IPS-15b (cell line): ENCODE measurements around the gene CECR2.
"Not testable (repeated sequence)": the region's sequence is repeated elsewhere in the genome, so short reads cannot be mapped to it uniquely, and the experiment has no call there.

ENCODE experiments used
- H3K27me3 ChIP-seq: one replicate; pipeline ENCODE4 v1.6.1; 2013; ENCODE audit warnings: low read length; ENCODE audit not compliant: control insufficient read depth, insufficient read depth
- H3K36me3 ChIP-seq: one replicate; pipeline ENCODE4 v1.6.1; 2013; ENCODE audit warnings: low read length; ENCODE audit not compliant: control insufficient read depth, insufficient read depth
- H3K4me1 ChIP-seq: one replicate; pipeline ENCODE4 v1.6.1; 2013; ENCODE audit warnings: mild to moderate bottlenecking, low read length; ENCODE audit not compliant: control insufficient read depth, insufficient read depth
- H3K4me3 ChIP-seq: one replicate; pipeline ENCODE4 v1.5.1; 2013; ENCODE audit warnings: low read depth, low read length
- H3K9ac ChIP-seq: one replicate; pipeline ENCODE4 v1.6.1; 2013; ENCODE audit warnings: low read depth, mild to moderate bottlenecking, low read length
- H3K9me3 ChIP-seq: one replicate; pipeline ENCODE4 v1.6.1; 2013; ENCODE audit warnings: mild to moderate bottlenecking, low read length; ENCODE audit not compliant: control insufficient read depth, insufficient read depth

Gene CECR2

DNA sequence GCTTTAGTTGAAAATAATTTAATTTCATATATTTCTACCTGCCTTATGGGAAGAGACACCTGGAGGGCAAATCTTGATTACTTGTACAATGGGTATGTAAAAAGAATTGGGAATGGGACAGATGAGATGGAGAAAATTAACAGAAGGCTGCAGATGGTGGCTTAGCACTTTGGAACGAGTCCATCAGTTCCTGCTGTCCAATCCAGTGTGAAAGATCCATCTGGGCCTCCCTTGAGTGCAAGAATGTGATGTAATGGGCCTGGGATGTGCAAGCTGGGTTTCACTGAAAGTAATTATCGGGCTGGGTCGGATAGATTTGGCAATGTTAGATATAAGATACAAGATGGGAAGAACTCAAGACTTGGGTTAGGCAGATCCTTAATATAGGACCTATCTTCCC is 42.0 kb downstream of the CECR2 start:
- Histone ChIP-seq H3K9ac (no peak overlapping the region), H3K36me3 (no peaks in the 10 kb centered on the region), H3K27me3 (no peaks in the 10 kb centered on the region), H3K4me3 (no peak overlapping the region), H3K4me1 (peaks cover 32% of the 10 kb centered on the region), H3K9me3 (no peaks in the 10 kb centered on the region)

GRCh38 chr22:17412232-17412631 is 43.0 kb downstream of the CECR2 start:
- Histone ChIP-seq H3K4me3 (no peak overlapping the region), H3K9ac (no peak overlapping the region), H3K9me3 (no peaks in the 10 kb centered on the region), H3K36me3 (no peaks in the 10 kb centered on the region), H3K27me3 (no peaks in the 10 kb centered on the region), H3K4me1 (peaks cover 35% of the 10 kb centered on the region)

DNA sequence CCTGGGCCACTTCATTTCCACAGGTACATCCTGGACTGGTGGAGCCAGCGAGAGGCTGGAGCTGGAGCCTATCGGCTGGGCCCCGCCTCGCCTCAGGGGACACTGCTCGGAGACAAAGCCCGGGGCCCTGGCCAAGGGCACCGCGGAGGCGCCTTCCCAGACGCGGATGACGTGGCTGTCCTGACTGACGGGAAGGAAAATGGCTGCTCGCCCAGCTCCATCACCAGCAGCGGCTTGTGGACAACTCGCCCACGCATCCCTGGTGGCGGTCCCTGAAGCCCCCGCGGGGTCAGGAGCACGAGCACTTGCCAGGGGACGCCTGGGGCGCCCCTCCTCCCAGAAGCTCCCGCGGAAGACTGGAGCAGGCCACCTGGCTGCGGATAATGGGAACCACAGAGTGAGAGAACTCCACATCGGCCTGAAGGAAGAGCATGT is 49.6 kb downstream of the CECR2 start:
- Histone ChIP-seq H3K9ac (no peak overlapping the region), H3K9me3 (no peaks in the 10 kb centered on the region), H3K27me3 (no peaks in the 10 kb centered on the region), H3K4me3 (no peak overlapping the region), H3K4me1 (peaks cover 26% of the 10 kb centered on the region), H3K36me3 (no peaks in the 10 kb centered on the region)

GRCh38 chr22:17419348-17419747 is 50.1 kb downstream of the CECR2 start:
- no peak overlapping the region for H3K4me3 ChIP-seq

GRCh38 chr22:17422736-17423343 is 53.6 kb downstream of the CECR2 start:
- H3K27me3 ChIP-seq, result no peaks in the 10 kb centered on the region
- H3K4me1 ChIP-seq, result peaks cover 15% of the 10 kb centered on the region
- H3K9ac ChIP-seq, result no peak overlapping the region
- H3K9me3 ChIP-seq, result no peaks in the 10 kb centered on the region
- H3K4me3 ChIP-seq, result no peak overlapping the region
- H3K36me3 ChIP-seq, result no peaks in the 10 kb centered on the region

More at GRCh38 chr22:17419348-17419747, 50.1 kb downstream of the CECR2 start:
- peaks cover 26% of the 10 kb centered on the region for H3K4me1 ChIP-seq
- no peaks in the 10 kb centered on the region for H3K9me3 ChIP-seq
- H3K27me3 ChIP-seq, result no peaks in the 10 kb centered on the region
- no peak overlapping the region for H3K9ac ChIP-seq
- H3K36me3 ChIP-seq, result no peaks in the 10 kb centered on the region

GRCh38 chr22:17423616-17424015 is 54.4 kb downstream of the CECR2 start:
- Histone ChIP-seq H3K4me1 (peaks cover 11% of the 10 kb centered on the region), H3K9ac (no peak overlapping the region), H3K4me3 (no peak overlapping the region), H3K36me3 (no peaks in the 10 kb centered on the region), H3K27me3 (no peaks in the 10 kb centered on the region), H3K9me3 (no peaks in the 10 kb centered on the region)

DNA sequence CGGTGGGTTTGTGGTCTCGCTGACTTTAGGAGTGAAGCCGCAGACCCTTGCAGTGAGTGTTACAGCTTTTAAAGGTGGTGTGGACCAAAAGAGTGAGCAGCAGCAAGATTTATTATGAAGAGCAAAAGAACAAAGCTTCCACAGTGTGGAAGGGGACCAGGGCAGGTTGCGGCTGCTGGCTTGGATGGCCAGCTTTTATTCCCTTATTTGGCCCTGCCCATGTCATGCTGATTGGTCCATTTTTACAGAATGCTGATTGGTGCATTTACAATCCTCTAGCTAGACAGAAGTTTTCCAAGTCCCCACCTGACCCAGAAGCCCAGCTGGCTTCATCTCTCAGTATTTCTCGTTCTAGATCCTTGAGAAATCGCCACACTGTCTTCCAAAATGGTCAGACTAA is 58.3 kb downstream of the CECR2 start:
- H3K9me3 ChIP-seq, H3K4me3 ChIP-seq, H3K36me3 ChIP-seq, H3K27me3 ChIP-seq, H3K9ac ChIP-seq: not testable (repeated sequence)
- H3K4me1 ChIP-seq, result peaks cover 22% of the 10 kb centered on the region

GRCh38 chr22:17429516-17429915 is 60.3 kb downstream of the CECR2 start:
- Histone ChIP-seq H3K4me3 (no peak overlapping the region), H3K36me3 (no peaks in the 10 kb centered on the region), H3K4me1 (peaks cover 30% of the 10 kb centered on the region), H3K9ac (no peak overlapping the region), H3K9me3 (no peaks in the 10 kb centered on the region), H3K27me3 (no peaks in the 10 kb centered on the region)

DNA sequence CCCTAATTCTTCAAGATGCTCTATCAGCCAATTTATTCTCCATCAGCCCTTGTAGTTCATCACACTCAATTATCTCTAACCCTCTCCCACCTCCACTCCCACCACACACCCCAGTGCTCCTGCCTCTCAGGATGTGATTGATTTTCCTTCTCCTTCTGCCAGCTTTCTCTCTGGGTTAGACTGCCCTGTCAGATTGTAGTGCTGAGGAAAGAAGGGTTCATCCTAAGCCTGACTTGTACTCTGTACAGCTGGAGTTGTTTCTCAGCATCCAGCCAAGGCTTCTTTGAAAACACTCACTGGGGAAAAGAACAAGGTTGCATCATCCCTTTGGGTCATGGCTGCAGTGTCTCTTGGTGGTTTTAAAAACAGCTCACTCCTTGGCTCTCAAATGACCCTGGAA is 61.2 kb downstream of the CECR2 start:
- Histone ChIP-seq H3K4me1 (peaks cover 38% of the 10 kb centered on the region), H3K27me3 (no peaks in the 10 kb centered on the region), H3K9me3 (no peaks in the 10 kb centered on the region), H3K9ac (no peak overlapping the region), H3K4me3 (no peak overlapping the region), H3K36me3 (no peaks in the 10 kb centered on the region)

DNA sequence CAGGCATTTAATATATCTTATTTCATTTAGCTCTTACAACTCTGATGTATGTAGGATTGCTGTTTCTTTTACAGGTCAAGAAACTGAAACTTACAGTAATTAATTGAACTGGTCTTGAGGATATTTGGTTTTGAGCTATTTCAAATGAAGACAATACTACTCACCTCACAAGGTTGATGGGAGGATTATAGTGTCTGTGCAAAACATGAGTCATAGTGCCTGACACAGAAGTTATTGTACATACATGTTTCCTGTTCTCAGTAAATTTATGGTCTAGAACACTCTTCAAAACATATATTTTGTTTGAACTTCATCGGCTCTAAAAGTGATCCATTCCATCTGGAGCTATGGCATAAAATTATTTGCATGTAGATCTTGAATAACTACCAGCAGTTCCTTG is 61.9 kb downstream of the CECR2 start:
- H3K27me3 ChIP-seq, result no peaks in the 10 kb centered on the region
- H3K4me1 ChIP-seq, result peaks cover 38% of the 10 kb centered on the region
- no peak overlapping the region for H3K9ac ChIP-seq
- H3K4me3 ChIP-seq, result no peak overlapping the region
- H3K9me3 ChIP-seq, result no peaks in the 10 kb centered on the region
- no peaks in the 10 kb centered on the region for H3K36me3 ChIP-seq

DNA sequence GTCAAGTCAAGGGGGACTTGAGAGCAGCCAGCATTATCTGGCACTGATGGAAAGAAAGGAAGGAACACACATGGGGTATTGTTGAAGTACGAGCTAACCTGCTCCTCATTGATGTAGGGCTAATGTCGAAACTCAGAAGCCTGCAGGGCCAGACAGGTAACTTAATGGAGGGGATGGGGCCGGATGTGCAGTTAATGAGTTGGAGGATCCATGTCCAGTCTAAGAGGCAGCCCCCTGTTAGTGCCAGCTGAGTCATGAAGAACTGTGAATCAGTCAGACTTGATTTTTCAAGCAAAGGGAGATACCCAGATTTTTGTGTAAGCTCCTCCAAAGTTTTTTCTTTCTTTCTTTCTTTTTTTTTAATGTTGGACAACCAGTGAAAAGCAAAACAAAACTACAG is 65.6 kb downstream of the CECR2 start:
- Histone ChIP-seq H3K9me3 (no peaks in the 10 kb centered on the region), H3K4me1 (peaks cover 46% of the 10 kb centered on the region), H3K9ac (no peak overlapping the region), H3K27me3 (no peaks in the 10 kb centered on the region), H3K4me3 (no peak overlapping the region), H3K36me3 (no peaks in the 10 kb centered on the region)

DNA sequence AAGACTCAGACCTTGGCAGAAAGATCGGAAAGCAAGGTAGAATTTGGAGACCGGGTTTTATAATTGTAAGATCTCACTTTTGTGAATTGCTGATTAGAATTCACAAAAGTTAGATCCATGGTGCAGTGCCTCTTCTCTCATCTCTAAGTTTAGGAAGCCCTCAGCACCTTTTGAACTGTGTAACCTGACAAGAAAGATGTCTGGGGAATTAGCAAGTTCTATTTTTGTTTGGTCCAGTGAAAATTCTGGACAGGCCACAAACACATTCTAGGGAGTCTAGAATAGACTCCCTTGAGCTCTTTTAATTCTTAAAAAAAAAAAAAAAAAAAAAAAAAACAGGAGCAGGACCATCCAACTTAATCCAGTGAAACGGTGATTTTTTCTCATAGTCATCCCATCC is 66.1 kb downstream of the CECR2 start:
- Histone ChIP-seq H3K36me3 (no peaks in the 10 kb centered on the region), H3K9ac (no peak overlapping the region), H3K27me3 (no peaks in the 10 kb centered on the region), H3K4me3 (no peak overlapping the region), H3K9me3 (no peaks in the 10 kb centered on the region), H3K4me1 (peaks cover 41% of the 10 kb centered on the region)
